GM10266 (cell line): Measurements from ENCODE around the gene C1orf198.

Source experiments
- DNase-seq: peaks from one replicate; pipeline ENCODE4 v3.0.0; 2012; ENCODE audit errors: extremely low spot score
- CTCF ChIP-seq: IDR thresholded peaks from 2 replicates; pipeline ENCODE4 v1.5.1; 2012; ENCODE audit warnings: mild to moderate bottlenecking, low read depth; ENCODE audit not compliant: control insufficient read depth, insufficient read depth; ENCODE audit errors: missing control alignments

C1orf198 gene

DNA sequence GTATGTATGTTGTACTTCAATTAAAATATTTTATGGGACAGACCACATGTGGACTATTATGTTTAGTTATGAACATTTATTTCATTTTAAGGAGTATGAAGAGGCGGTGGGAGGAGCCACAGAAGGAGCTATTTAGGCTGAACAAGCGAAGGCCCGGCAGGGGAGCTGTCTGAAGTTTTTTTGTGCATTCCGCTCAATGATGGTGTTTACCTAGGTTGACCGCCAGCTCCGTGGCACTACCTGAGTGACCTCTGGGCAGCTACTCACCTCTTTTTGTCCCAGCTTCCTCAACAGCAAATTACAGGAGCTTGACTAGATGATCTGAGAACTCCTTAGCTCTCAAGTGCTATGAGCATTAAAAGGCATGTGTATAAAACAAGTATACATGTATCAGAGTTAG, 32.7 kb upstream of the C1orf198 start:
- no peak for DNase-seq
- TF ChIP-seq CTCF, result no peak

- no peak for TF ChIP-seq CTCF
- no peak for DNase-seq
These were observed 31.5 kb upstream of the C1orf198 start for GRCh38 chr1:230899841-230900251.

DNA sequence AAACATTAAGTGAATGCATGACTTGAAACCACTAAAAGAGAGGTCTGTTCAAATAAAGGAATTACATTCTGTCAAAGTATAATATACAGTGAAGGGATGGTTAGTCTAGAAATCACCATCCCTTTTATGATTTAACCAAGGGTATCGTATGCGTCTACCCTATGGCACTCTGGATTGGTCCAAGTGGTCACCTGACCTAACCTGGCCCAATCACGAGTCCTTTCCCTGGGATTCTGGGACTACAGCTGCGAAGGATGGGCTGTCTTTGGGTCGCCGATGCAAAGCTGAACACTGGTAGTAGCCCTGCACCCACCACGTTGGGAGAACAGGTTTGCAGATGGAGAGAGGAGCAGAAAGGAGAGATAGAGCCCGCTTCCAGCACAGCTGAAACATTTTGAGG, 30.4 kb upstream of the C1orf198 start:
- no peak for DNase-seq
- TF ChIP-seq CTCF, result no peak

- DNase-seq, result no peak
These were observed 29.8 kb upstream of the C1orf198 start for GRCh38 chr1:230898144-230898543.

DNA sequence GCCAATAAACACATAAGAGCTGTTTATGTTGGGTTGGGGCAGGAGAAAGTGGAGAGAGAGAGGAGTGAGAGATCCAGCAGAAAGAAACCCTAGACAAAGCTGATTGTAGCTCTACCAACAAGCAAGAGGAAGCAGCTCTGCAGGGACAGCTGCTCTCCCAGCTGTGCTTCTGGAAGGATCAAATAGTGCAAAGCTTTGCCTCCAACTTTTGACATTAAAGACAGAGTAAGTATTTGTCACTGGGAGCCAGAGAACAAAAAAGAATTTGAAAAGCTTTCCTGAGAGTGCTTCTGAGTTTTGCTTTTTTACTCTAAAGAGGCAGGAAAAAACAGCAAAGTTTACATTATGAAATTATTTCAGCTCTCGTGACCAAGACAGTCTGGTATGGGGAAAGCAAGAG, 28.5 kb upstream of the C1orf198 start:
- no peak for DNase-seq
- TF ChIP-seq CTCF, result no peak

More at GRCh38 chr1:230898144-230898543, 29.8 kb upstream of the C1orf198 start:
- TF ChIP-seq CTCF, result no peak

DNA sequence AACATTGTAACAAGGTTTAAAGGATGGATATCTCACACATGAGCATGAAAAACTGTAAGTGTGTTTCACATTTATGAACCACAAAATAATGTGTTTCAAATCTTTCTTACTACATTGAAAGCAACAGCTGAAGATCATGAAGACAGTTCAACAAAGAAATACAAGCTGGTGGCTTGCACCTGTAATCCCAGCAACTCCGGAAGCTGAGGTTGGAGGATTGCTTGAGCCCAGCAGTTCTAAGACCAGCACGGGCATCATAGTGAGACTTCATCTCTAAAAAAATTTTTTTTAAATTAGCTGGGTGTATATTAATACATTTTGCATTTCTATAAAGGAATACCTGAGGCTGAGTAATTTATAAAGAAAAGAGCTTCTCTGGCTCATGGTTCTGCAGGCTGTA, 27.1 kb upstream of the C1orf198 start:
- DNase-seq, result no peak
- TF ChIP-seq CTCF, result no peak

- no peak for DNase-seq
- TF ChIP-seq CTCF, result no peak
These were observed 26.3 kb upstream of the C1orf198 start for GRCh38 chr1:230894664-230895063.

DNA sequence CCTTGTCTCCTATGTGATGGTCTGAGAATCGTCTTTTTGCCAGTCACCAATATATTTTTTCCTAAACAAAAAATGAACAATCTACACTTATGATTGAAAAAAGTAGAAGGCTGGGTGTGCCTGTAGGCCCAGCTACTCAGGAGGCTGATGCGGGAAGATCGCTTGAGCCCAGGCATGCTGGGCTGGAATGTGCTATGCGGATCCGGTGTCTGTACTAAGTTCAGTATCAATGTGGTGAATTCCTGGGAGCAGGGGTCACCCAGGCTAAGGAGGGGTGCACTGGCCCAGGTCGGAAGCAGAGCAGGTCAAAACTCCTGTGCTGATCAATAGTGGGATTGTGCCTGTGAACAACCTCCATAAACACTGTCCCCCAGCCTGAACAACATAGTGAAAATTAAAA, 25.7 kb upstream of the C1orf198 start:
- no peak for DNase-seq
- no peak for TF ChIP-seq CTCF
